ENCODE results near the gene CYBA.

The CYBA gene

DNA sequence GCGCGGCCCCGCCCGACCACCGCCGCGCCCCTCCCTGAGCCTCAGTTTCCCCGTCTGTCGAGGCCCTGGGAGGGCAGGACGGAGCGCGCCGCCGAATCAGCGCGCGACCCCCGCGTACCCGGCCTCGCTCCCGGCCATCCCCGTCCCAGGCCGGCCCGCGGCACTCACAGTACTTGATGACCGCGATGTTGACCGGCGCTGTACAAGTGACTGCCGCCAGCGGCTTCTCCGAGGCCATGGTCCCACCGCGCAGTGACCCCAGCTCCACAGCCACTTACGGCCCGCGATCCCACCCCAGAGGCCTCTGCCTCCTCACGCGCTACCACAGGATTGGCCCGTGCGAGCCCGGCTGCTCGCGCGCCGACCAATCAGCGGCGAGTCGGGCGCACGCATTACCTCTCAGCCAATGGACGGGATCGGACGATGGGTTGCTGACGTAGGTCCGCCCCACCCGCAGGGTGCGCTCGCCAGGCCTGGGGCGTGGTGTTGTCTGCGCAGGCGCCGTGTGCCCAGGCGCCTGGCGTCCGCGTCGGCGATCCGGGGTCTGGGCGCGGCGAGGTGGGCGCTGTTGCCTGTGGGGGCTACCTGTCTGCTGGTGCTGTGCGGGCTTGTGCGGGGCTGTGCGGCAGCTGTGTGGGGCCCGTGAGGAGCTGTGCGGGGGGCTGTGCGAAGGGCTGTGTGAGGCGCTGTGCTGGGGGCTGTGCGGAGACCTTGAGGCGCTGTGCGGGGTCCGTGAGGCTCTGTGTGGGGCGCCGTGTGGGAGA lies 12.2 kb upstream of the CYBA start, which contains the start of gene MVD:
MVD (minus strand) TSS at position 249 of the 764 bp plus-strand sequence; CDS start at position 238, 11 bp downstream.
- DNase-seq (ENCODE audit: low read depth, low spot score), result peak; percentile 99

DNA sequence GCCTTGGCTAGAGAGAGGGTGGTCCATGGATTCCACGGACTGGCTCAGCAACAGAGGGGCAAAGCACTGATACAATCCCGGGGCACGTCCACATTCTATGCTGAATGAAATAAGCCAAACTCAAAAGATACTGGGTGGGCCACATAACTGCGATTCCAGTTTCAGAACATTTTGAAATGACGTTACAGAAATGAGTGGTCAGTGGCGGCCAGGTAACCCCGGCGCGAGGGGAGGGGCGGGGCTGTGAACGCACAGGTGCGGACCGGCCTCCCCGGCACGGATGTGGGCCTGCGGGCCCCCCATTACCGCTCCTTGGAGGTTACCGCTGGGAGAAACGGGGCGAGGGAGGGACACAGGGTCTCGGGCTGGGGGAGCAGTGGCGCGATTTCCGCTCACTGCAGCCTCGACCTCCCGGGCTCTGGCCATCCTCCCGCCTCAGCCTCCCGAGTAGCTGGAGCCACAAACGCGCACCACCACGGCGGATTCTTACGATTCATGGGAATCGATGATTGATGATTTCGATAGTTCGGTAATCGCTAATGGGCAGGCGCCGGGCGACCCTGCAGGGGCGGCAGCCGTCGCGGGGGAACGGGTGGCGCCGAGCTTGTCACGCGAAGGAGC lies 11.5 kb upstream of the CYBA start:
- no peak for DNase-seq (ENCODE audit: low read depth, low spot score)

DNA sequence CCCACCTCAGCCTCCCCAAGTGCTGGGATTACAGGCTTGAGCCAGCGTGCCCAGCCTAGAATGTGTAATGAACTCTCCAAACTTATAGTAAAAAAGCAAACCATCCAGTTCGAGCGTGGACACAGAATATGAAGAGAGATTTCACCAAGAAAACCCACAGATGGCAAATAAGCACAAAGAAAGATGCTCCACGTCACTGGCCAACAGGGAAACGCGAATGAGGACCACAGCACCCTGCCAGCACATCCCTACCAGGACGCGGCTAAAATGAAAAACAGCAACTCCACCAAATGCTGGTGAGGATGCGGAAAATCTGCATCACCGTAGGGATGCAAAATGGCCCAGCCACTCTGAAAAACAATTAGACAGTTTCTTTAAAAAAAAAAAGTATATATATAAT lies 10.6 kb upstream of the CYBA start:
- DNase-seq (ENCODE audit: low read depth, low spot score), result no peak

DNA sequence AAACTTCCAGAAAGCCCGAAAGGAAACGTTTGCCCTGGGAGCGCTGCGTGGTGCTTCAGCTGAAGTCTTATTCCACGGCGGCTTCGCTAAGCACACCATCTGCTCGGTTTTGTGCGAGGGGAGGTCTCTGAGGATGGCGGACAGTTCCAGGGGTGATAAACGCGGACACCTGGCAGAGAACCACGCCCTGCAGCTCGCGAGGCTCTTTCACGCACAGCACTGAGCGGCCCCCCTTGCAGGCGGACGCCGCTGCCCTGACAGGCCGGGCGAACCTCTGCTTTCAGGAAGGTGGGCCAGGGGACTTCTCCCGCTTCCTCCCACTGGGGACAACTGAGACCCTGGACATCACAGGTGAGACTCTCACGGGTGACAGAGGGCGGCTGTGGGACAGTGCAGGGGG lies 8.3 kb upstream of the CYBA start:
- DNase-seq (ENCODE audit: low read depth, low spot score), result no peak

DNA sequence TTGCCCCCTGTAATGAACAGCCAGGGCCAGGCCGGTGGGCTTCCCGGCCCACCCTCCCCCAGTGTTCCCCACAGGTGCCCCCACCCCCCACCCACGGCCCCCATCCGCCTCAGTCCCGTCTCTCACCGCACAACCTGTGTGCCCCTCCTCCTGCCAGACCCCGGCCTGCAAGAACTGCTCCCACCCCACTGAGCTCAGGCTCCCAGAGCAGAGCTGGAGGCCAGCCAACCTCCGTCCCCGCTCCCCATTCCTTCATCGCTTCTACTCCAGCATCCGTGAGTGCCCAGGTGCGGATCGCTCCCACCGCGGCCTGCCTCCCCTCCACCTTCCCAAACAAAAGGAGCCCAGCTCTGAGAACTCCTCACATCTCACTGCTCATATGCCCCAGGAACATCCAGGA lies 7.9 kb upstream of the CYBA start:
- no peak for DNase-seq (ENCODE audit: low read depth, low spot score)

DNA sequence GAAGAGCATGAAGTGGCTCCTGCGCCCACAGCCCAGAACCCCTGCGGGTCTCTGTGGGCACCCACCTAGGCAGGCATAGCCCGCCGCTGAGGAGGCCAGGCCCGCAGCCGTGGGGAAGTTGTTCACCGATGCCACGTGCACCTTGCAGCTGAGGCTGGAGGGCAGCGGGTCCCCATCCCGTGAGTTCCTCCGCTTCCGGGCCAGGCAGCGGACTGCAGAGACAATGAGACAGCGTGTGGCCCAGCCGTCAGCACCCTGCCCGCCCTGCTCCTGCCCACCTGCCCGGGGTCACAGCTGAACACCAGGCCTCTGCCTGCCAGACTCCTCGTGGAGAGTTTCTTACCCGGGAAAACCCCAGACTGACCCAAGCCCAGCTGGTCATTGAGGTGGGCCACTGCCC lies 6.5 kb upstream of the CYBA start:
- no peak for DNase-seq (ENCODE audit: low read depth, low spot score)

DNA sequence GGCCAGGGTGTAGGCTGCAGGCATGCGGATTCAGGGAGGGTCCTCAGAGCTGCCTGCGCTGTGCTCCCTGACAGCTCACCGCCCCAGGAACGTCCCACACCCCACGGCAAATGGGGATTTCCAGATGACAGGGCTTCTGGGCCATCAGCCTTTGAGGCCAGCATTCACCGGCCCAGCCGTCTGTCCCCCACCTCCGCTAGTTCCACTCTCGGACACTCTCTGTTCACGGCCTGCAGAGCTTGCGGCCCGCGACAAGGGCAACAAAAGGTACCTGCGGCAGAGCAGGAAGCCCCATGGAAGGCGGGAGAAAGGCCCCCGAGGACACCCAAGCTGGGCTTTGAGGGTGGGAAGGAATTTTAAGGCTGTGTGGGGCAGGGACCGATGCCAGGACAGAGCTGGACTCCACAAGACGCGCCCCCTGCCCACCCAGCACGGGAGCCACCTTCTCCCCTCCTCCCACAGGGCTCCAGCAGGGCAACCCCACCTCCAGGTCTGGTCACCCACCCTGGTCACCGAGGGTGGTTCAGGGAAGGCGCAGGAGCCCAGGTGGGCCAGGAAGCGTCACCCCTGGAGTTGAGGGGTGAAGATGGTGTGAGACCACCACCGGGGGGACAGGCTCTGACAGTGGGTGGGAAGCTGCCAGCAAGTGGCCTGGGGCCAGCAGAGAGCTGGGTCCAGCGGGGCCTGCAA lies 5.6 kb upstream of the CYBA start:
- DNase-seq (ENCODE audit: low read depth, low spot score), result no peak

DNA sequence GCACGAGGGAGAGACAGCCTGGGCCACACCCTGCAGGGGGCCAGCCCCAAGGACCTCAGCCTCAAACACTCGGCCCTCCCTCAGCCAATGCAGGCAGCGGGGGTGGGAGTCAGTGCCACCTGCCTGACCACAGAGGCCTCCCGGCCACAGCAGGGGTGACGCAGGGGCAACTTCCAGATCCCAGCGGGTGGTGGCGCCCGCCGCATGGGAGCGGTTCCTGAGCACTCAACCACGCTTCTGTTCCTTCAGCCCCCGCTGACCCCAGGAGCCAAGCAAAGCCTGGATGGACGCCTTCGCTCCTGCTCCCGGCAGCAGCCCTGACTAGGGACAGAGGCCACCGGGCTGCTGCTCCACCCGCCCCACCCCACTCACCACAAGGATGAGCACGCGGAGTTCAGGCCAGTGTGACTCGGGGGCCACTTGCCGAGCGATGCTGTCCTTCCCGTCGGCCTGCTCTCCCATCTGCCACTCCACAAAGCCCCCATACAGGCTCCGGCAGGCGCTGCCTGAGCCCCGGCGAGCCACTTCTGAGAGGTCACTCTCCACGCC lies 5.0 kb upstream of the CYBA start:
- no peak for DNase-seq (ENCODE audit: low read depth, low spot score)

DNA sequence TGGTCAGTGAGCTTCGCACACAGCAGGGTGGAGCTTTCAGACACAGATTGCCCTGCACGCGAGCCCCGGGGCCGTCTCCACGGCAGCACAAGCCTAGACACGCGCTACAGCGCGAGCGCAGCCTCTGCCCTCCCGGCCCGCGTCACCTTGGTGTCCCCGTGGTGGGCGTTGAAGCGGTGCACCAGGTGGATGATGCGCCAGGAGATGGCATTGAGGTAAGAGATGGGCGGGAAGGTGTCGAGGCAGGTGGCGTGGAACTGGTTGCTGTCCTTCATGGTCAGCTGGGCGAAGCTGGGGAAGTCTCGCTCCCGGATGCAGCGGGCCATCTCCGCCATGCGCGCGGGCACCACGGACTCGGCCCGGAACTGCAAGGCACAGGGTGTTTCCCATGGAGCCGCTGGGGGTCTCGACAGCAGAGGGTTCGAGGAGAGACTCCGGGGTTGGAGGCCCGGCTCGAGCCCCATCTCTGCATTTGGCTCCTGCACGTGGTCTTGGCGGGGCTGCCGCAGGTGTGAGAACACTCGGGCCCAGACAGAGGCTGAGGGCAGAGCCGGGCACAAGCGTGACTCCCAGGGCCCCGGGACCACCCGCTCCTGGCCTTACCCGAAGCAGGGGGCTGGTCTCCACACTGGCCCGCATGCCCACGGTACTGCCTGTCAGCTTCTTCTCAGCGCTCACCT lies 4.3 kb upstream of the CYBA start:
- no peak for DNase-seq (ENCODE audit: low read depth, low spot score)

DNA sequence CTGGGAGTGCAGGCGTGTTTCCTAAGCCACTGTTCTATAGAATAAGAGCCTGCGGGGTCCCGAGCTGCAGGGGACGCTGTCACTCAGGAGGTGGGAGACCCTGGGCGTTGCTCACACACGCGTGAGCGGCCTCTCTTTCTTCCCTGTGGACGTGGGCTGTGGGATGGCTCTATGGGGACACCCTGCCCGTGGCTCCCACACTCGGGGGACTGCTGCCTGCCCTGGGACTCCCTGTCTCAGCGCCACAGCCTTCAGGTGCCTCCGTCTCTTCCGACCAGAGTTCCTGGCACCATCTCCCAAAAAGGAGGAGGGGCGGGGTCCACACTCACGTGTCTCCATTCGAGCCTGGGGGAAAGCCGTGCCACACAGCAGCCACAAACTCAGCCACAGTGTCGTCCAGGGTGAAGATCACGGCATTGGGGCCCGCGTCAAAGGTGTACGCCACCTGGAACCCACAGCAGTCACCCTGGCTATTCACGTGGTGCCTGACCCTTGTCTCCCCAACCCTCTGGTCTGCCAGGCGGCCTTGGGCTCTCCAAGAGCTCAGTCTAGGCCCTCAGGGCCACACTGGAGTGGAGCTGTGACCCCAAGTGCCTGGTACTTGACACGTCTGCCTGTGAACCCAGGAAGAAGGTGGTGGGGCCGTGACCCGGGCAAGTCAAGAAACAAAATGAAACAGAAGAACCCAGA lies 3.7 kb upstream of the CYBA start:
- DNase-seq (ENCODE audit: low read depth, low spot score), result no peak

DNA sequence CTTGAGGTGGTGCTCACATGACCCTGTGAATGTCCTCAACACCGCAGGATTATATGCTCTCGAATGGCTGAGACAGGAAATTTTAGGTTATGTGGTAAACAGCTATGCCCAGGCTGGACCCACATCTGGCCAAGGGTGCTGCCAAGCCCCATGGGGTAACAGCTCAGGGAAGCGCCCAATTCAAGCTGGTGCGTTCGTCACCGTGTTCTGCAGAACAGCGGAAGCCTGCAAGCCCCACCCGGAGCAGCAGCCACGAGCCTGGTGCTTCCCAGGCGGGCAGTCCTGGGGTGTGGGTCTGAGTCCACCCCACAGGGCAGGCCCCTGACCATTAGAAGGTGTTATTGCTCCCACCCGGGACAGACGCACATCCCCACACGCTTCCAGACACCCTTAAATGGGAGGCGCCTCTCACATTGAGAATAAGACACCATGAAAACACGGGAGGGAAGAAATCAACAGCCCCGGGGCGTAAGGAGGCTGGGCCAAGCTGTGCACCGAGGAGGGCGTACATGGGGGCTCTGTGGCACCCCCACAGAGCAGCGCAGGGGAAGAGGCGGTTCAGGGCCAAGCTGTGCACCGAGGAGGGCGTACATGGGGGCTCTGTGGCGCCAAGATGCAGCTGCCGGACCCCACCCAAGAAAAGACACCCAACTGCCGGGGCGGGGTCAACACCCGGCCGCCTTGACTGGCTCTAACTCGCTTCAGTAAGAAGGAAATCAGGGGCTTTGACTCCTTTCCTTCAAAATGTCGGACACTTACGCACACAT lies 2.9 kb upstream of the CYBA start:
- DNase-seq (ENCODE audit: low read depth, low spot score), result no peak

DNA sequence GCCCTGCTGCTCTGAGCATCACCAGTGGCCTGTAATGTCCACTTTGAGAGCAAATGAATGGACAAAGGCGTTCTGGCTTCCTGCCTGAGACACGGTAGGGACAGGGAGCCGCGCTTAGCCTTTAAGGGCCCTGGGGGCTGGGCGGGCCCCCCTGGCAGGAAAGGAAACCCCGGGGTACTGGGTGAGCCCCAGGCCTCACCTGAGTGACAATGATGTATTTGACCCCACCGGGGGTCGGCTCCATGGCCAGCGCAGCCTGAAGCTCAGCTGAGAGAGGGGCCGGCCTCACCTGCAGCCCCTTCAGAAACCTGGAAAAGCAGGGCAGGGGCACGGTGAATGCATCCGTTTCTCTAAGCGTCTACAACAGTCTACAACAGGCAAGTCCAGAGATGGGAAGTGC lies 2.2 kb upstream of the CYBA start:
- no peak for DNase-seq (ENCODE audit: low read depth, low spot score)

DNA sequence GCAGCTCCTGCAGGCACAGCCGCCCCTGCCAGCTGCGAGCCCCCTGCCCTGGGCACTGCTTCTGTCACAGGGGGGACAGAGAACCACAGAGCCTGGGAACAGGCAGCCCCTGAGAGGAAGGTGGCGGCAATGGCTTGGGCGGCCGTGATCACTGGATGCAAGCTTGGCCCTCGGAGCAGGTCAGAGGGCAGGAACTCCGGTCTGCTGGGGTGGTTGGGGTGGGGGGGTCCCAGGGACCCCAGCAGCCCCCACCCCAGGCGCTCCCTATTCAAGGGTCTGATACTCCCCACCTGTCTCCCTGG lies 1.9 kb upstream of the CYBA start:
- DNase-seq (ENCODE audit: low read depth, low spot score), result no peak

DNA sequence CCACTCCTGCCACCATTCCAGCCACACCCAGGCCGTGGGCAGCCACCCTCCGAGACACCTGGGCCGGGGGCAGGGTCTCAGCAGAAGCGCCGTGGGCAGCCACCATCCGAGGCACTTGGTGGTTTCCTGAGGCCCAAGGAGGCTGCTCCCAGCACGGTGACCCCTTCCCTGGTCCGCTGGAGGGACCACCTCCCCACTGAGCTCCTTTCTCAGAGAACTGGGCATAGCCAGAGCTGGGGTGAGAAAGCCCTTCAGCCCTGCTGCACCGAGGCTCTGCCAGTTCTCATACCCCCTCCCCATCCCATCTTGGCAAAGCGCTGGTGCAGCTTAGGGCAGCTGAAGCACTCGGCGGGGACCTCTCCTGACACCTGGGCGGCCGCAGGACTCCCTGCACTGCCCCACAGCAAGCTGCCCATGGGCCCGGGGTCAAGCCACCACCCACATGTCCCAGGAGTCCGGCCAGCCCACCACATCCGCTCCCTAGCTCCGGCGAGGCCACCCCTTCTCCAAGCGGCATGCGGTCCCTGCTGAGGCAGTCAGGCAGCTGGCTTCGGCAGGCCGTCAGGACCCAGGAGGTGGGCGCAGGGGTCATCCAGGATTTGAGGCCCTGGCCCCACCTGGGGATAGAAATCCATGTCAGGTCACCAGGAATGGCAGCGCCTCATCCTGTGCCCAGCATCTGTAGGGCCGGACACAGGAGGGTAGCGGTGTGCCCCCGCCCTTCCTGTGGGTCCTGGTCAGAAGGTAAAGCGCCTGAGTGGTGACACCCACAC lies 1.3 kb upstream of the CYBA start:
- DNase-seq (ENCODE audit: low read depth, low spot score), result no peak

DNA sequence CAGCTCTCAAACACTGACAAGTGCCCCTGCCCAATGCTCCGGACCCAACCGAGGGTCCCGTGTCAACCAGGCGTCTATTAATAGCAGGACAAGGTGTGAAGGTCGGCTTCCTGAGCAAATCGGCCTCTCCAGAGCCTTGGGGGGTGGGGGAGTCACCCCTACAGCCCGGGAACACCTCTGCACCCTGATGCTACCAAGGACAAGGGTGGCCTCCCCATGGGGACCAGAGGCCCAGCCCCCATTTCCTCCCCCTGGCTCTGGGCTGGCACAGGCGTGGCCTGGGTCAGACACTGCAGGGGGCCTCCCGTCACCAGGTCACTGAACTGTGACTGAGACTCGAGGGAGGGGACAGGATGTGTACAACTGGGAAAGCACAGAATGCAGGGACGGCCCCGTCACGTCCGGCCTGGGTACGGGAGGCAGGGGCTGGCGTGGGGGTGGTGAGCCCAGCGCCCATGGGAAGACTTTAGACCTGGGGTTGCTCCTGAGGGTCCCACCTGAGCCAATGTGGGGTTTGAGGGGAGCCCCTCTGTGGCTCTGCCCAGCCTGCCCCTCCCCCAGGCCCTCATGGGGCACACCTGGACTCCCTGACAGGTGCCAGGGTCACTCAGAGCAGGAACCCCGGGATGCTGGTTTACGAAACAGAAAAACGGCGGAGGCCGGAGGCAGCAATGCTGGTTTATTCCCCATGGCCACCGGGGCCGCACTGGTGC lies 579 bp upstream of the CYBA start:
- DNase-seq (ENCODE audit: low read depth, low spot score), result peak; percentile 37

DNA sequence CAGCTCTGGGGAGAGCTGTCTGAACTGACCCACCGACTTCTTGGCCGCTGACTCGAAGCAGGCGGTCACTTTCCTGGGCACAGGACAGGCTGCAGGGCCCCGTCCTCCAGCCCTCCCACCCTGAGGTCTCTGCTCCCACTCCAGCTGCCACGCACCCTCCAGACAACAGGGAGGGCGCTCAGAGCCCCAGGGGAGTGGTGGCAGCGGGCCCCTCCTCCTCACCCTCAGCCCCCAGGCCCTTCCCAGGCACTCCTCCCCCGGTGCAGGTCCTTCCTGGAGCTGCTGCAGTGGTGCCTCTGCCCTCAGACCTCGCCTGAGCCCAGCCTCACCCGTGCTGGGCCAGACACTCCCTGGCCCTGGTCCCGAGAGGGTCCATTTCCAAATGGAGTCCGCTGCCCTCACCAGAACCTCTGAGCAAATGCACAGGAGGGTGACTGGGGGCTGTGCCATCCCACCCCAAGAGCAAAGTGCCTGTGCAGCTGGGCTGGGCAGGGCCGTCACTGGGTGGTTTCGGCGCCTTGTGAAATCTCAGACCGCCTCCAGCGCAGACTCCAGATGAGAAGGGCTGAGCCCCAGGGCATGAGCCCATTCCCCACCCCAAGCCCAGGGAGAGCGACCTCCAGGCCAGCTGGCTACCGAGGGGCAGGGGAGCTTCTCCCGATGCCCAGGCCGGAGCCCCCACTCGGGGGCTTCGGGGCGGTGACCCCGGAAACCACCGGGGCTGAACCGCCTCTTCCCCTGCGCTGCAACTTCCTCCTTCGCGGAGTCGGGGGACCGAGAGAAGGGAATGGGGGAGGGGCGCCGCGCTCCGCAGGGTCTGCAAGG lies 717 bp downstream of the CYBA start:
- DNase-seq (ENCODE audit: low read depth, low spot score), result peak; percentile 58

DNA sequence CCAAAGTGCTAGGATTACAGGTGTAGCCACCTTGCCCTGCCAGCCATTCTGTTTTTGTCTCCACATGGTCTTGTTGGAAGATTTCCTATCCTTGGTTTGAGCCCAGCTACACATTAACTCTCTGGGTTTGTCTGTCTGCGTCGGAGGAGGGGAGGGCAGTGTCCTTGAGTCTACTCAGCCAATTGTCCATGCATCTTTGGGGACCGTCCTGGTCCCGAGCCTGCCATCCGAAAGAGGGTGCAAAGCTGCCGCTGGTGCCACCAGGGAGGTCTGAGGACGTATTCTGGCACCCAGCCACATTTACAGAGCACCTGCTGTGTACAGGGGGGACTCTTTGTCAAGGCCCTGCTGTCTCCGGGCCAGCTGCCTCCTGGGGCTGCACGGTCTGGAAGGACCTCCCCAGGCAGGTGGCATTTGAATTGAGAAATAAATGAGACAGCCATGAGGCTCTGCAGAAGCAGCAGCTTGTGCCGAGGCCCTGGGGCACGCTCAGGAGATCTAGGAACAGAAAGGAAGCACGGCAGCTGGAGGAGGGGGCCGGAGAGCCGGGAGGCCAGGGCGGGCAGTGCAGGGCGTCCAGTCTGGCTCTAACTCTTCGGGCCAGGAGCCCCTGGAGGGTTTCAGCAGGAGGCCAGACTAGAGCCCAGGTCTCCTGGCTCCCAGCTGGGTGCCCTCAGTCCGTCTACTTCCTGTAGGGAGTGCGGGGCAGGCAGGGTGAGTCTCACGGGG lies 1.5 kb downstream of the CYBA start:
- DNase-seq (ENCODE audit: low read depth, low spot score), result no peak

Data from ELF-1 (cell line).